ENCODE results near the gene MSI2.

MSI2 gene

GRCh38 chr17:57531648-57532504 is 275.6 kb downstream of the MSI2 start:
- H3K4me3 ChIP-seq (ENCODE audit: control insufficient read depth, low read depth, low read length): no peak overlapping the region
- no peak for DNase-seq (ENCODE audit: low read depth)
- TF ChIP-seq CTCF (IDR thresholded peaks at IDR 0.05; ENCODE audit: control insufficient read depth, insufficient read depth, low read depth, low read length, missing control alignments): no peak

GRCh38 chr17:57532556-57532955 is 276.2 kb downstream of the MSI2 start:
- H3K4me3 ChIP-seq (ENCODE audit: control insufficient read depth, low read depth, low read length): no peak overlapping the region
- TF ChIP-seq CTCF (IDR thresholded peaks at IDR 0.05; ENCODE audit: control insufficient read depth, insufficient read depth, low read depth, low read length, missing control alignments): no peak
- DNase-seq (ENCODE audit: low read depth): no peak

- no peak for TF ChIP-seq CTCF (IDR thresholded peaks at IDR 0.05; ENCODE audit: control insufficient read depth, insufficient read depth, low read depth, low read length, missing control alignments)
- no peak overlapping the region for H3K4me3 ChIP-seq (ENCODE audit: control insufficient read depth, low read depth, low read length)
- no peak for DNase-seq (ENCODE audit: low read depth)
Measured at GRCh38 chr17:57532966-57533365, 276.6 kb downstream of the MSI2 start.

- no peak for TF ChIP-seq CTCF (IDR thresholded peaks at IDR 0.05; ENCODE audit: control insufficient read depth, insufficient read depth, low read depth, low read length, missing control alignments)
- no peak for DNase-seq (ENCODE audit: low read depth)
- H3K4me3 ChIP-seq (ENCODE audit: control insufficient read depth, low read depth, low read length): no peak overlapping the region
Measured at GRCh38 chr17:57533684-57534305, 277.5 kb downstream of the MSI2 start.

- DNase-seq (ENCODE audit: low read depth): no peak
- H3K4me3 ChIP-seq (ENCODE audit: control insufficient read depth, low read depth, low read length): no peak overlapping the region
- no peak for TF ChIP-seq CTCF (IDR thresholded peaks at IDR 0.05; ENCODE audit: control insufficient read depth, insufficient read depth, low read depth, low read length, missing control alignments)
Measured at GRCh38 chr17:57534863-57535248, 278.5 kb downstream of the MSI2 start.

GRCh38 chr17:57535249-57535966 is 279.1 kb downstream of the MSI2 start:
- H3K4me3 ChIP-seq (ENCODE audit: control insufficient read depth, low read depth, low read length): no peak overlapping the region
- no peak for DNase-seq (ENCODE audit: low read depth)
- no peak for TF ChIP-seq CTCF (IDR thresholded peaks at IDR 0.05; ENCODE audit: control insufficient read depth, insufficient read depth, low read depth, low read length, missing control alignments)

All from AG09309 (cell line).